IgD-negative memory B cell (primary cell): Measurements from ENCODE around the gene KIAA1328. TPM values are rescaled to one million over a fixed set of nuclear protein-coding genes. Genes with fewer than 3 reads are reported as not detected.

Source experiments
- H3K27ac Mint-ChIP-seq, 3 donors: one replicate each; pipeline ENCODE4 v1.8.0; 2020 to 2022; ENCODE audit warnings: mild to moderate bottlenecking in 3 of 3, mixed read lengths in 3 of 3, moderate library complexity in 1 of 3
- H3K27me3 Mint-ChIP-seq: one replicate; pipeline ENCODE4 v1.8.0; 2021; ENCODE audit warnings: mixed read lengths
- H3K36me3 Mint-ChIP-seq: one replicate; pipeline ENCODE4 v1.8.0; 2020; ENCODE audit warnings: mild to moderate bottlenecking, mixed read lengths
- H3K4me1 Mint-ChIP-seq, 3 donors: one replicate each; pipeline ENCODE4 v1.8.0; 2020 to 2022; ENCODE audit warnings: mixed read lengths in 3 of 3, mild to moderate bottlenecking in 1 of 3
- H3K4me3 Mint-ChIP-seq, 4 donors: one replicate each; pipeline ENCODE4 v1.8.0; 2020 to 2022; ENCODE audit warnings: mild to moderate bottlenecking in 4 of 4, mixed read lengths in 4 of 4, moderate library complexity in 3 of 4
- H3K9me3 Mint-ChIP-seq, 3 donors: one replicate each; pipeline ENCODE4 v1.8.0; 2020 to 2021; ENCODE audit warnings: mixed read lengths in 3 of 3, mild to moderate bottlenecking in 1 of 3
- polyA plus RNA-seq: library from polyadenylated mRNA; unstranded; fragments of 300-500 nt; fragmentation: Illumina TruSeq; gene quantifications from one replicate; pipeline ENCODE4 v1.2.3, GENCODE V29; 2021

Gene KIAA1328
- polyA plus RNA-seq, 1 donor from 2014 or later: 12.6 TPM

DNA sequence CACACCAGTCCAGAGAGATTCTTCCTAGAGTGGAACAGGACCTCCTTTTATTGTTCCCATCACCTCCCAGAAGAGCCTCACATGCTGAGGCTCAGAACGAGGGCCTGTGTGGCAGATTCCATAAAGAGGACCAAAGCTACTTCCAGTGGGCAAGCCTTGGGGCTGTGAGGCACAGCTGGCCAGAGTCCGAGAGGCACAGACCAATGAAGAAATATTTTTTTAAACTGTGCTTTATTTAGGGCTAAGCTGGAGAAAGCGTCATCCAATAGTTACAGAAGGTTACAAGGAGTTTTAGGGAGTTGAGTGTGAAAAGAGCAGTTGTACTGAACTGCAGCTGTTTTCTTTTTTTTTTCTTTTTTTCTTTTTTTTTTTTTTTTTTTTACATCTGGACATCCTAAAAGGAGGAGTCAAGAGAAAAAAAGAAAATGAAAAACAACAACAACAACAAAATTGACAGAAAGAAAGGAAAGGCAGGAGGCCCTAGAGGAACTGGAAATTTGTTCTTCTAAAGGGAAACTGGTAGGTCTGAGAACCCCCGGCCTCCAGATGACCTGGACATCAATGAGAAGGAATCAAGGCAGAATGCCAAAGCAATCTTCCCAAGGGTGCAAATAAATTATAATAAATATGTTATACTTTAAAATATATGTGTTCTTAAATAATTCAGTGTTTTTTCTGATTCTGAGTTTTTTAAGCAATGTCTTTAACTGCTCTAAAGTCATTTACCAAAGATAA, 414.1 kb downstream of the KIAA1328 start:
- H3K27ac Mint-ChIP-seq: no peak overlapping the region
- H3K27me3 Mint-ChIP-seq: peaks cover 19% of the 10 kb centered on the region
- H3K4me3 Mint-ChIP-seq: peak overlapping the region in 1 of 4 donors; percentile 25
- H3K36me3 Mint-ChIP-seq: peaks cover 2% of the 10 kb centered on the region
- H3K4me1 Mint-ChIP-seq: peaks cover 0 to 2% (median 1%) of the 10 kb centered on the region in 3 donors
- H3K9me3 Mint-ChIP-seq: no peaks in the 10 kb centered on the region

DNA sequence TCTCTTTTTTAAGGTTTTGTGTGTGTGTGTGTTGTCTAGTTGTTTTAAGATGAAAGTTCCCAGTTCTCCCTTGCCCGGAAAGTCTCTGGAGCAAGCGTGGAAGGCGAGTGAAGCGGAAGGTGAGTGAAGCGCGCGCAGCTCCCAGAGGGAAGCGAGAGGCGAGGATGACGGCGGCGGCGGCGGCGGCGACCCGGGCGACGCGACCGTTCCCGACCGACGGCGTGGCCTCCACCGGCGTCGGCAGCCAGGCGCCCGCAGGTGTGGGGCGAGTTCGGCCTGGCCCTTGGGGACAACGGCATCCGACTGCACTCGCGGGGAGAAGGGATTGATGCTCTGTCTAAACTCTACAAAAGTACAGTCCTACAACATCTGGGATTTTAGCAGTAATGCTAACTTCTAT, 414.8 kb downstream of the KIAA1328 start:
- Mint-ChIP-seq H3K9me3 (no peaks in the 10 kb centered on the region), H3K27me3 (peaks cover 19% of the 10 kb centered on the region), H3K4me3 (peak overlapping the region in 1 of 4 donors; percentile 73), H3K36me3 (peaks cover 2% of the 10 kb centered on the region), H3K27ac (no peak overlapping the region), H3K4me1 (peaks cover 0 to 2% (median 1%) of the 10 kb centered on the region in 3 donors)

DNA sequence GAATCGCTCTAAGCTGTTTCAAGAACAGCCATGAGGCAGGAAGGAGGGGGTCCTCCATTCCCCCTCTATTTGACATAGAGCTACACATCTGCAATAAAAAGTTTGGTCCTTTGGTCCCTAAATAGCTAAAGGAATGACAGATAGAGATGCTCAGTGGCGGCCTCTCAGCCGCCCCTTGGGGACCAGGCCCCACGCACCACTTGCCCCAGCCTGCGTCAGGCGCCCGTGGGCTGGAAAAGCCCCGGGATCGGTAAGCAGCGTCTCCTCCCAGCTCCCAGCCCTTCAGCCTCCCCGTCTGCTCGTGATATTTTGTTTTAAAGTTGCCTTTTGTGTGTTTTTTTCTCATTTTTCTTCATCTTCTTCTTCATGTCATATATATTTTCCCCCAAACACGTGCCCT, 415.7 kb downstream of the KIAA1328 start:
- peaks cover 17% of the 10 kb centered on the region for H3K27me3 Mint-ChIP-seq

DNA sequence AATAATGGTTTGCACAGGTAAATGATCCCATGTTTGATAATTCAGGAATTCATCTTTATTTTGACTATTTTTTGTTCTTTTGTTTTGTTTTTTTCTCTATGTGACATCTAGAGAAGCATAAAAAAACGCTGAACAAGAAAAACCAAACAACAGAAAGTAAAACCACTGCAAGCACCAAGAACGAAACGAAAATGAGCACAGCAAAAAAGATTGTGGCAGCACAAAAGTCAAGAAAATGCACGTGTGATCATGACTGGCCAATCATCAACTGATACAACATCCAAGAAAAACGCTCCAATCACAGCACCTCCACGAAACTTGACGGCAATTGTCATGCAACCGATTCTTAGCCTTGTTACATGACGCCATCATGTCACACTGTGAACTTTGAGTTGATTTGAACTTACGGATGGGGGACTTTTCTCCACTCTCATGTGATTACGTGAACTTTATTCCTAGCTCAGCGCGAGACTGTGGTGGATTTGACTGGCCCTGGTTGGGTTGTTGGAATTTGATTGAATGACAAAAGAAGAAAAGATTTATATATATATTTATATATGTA, 417.9 kb downstream of the KIAA1328 start:
- Mint-ChIP-seq H3K4me3 (no peak overlapping the region), H3K27me3 (peaks cover 20% of the 10 kb centered on the region), H3K36me3 (peaks cover 4% of the 10 kb centered on the region), H3K27ac (no peak overlapping the region), H3K9me3 (peaks cover 0 to 2% (median 0%) of the 10 kb centered on the region in 3 donors), H3K4me1 (peaks cover 0 to 2% (median 1%) of the 10 kb centered on the region in 3 donors)

More for the DNA sequence above, 415.7 kb downstream of the KIAA1328 start:
- Mint-ChIP-seq H3K27ac (no peak overlapping the region), H3K4me1 (peaks cover 0 to 2% (median 1%) of the 10 kb centered on the region in 3 donors), H3K4me3 (peak overlapping the region in 1 of 4 donors; percentile 6), H3K9me3 (no peaks in the 10 kb centered on the region), H3K36me3 (peaks cover 4% of the 10 kb centered on the region)

DNA sequence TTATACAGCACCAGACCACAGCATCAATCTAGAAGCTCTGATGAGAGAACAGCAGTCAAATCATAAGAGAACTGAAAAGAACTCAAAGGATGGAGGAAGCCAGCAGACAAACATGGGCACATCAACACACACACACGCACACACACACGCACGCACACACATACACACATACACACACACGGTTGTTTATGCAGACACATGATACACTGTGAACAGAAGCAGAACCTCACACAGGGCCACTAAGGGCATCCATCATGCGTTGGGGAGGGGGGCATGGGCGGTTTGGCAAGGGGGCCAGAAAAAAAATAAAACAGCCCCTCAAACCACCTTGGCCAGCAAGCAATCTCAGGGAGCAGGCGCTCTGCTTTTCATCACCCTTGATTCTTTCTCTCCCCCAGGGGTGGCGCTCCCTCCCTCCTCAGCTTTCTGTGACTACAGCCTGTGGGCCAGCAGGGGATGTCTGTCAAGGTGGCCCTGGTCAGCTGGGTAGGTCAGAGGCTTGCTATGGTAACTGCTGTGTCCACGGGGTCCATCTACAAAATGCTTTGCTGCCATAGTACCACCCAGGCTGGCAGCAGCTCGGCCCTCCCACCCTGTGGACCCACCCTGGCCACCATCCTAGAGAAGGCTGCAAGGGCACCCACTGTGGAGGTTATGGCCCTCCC, 418.7 kb downstream of the KIAA1328 start:
- Mint-ChIP-seq H3K36me3 (peaks cover 4% of the 10 kb centered on the region), H3K27ac (no peak overlapping the region), H3K9me3 (peaks cover 0 to 2% (median 0%) of the 10 kb centered on the region in 3 donors), H3K27me3 (peaks cover 26% of the 10 kb centered on the region), H3K4me1 (peaks cover 0 to 2% (median 1%) of the 10 kb centered on the region in 3 donors), H3K4me3 (no peak overlapping the region)

DNA sequence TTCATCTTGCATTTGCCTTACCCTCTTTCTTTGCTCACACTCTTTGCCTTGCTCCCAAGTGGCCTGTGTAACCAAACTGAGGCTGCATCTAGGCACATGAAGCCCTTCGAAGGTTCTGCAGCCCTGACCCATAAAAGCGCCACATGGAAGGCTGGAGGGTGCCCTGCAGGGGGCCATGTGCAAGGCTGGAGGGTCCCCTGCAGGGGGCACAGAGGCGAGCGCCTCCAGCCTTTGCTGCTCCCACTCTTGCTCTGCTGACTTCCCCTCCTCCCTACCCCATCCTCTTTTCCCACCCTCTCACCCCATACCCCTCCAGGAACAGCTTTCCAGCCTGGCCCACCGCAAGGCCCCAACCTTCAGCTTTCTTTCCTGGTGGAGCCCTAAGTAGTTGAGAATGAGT, 419.4 kb downstream of the KIAA1328 start:
- no peak overlapping the region for H3K4me3 Mint-ChIP-seq
- H3K36me3 Mint-ChIP-seq: peaks cover 4% of the 10 kb centered on the region
- peaks cover 29% of the 10 kb centered on the region for H3K27me3 Mint-ChIP-seq
- H3K27ac Mint-ChIP-seq: no peak overlapping the region
- peaks cover 0 to 2% (median 0%) of the 10 kb centered on the region in 3 donors for H3K9me3 Mint-ChIP-seq
- peaks cover 0 to 2% (median 1%) of the 10 kb centered on the region in 3 donors for H3K4me1 Mint-ChIP-seq

DNA sequence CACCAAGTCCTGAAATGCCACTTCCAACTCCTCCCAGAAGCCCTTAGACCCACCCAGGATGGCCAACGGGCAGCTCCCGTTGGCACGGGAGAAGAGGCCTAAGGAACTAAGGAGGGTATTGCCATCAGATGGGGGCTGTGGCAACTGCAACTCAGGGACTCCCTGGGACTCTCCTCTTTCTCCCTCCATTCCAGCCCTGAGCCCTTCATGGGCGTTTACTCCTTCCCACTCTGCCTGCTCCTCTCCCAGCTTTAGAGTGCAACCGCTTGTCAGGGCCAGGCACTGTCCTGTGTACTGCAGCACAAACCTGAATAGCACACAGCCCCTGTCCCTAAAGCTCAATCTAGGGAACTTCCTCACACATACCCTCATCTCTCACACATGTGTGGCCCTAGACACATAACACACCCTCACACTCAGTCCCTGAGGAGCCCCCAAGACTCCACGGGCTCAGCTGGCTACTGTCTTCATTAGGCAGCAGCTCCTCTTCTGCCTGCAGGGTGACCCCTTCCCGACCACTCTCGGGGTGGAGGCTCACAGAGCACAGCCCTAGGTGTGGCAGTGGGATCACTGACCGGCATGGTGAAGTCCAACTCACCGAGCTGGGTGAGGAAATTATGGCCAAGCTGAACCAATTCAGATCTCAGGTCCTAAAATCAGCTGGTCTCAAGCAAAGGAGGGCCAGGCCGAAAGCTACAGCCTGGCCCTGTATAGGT, 420.4 kb downstream of the KIAA1328 start:
- no peak overlapping the region for H3K27ac Mint-ChIP-seq
- H3K9me3 Mint-ChIP-seq: peaks cover 0 to 2% (median 0%) of the 10 kb centered on the region in 3 donors
- peaks cover 26% of the 10 kb centered on the region for H3K27me3 Mint-ChIP-seq
- peaks cover 4% of the 10 kb centered on the region for H3K36me3 Mint-ChIP-seq
- peaks cover 0 to 4% (median 0%) of the 10 kb centered on the region in 3 donors for H3K4me1 Mint-ChIP-seq
- H3K4me3 Mint-ChIP-seq: no peak overlapping the region

DNA sequence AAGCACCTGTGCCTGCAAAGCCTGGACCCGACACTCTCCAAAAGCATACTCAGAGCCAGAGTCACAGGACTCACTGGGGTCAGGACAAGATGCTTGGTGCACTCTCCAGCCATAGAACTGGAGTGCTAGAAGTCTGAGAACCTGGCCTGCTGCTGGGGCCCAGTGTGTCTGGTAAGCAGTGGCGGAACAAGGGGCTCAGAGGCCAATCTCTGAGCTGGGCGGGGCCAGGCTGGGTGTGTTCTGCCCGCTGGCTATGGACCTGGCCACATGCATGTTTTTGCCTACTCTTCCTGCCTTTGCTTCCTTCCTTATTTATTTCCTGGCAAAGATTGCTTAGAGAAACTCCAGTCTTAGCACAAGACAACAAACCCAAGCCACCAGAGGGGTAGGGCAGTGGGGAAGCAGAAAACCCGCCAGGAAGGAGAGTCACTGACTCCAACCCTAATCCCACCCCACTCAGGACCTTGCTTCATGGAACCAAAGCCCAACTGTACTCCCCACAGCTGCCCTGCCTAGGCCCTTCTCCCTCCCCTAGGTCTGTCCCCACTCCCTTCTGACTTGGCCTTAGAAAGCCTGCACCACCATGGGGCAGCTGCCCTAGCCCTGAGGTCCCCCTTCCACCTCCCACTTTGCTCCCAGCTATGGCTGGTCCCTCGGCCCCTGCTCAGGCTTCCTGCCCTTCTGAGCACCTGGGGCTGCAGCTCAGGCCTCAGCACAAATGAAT, 421.1 kb downstream of the KIAA1328 start:
- Mint-ChIP-seq H3K9me3 (peaks cover 0 to 2% (median 0%) of the 10 kb centered on the region in 3 donors), H3K36me3 (peaks cover 2% of the 10 kb centered on the region), H3K4me3 (no peak overlapping the region), H3K27me3 (peaks cover 28% of the 10 kb centered on the region), H3K27ac (peak overlapping the region in 1 of 3 donors; percentile 48), H3K4me1 (peaks cover 0 to 6% (median 4%) of the 10 kb centered on the region in 3 donors)

DNA sequence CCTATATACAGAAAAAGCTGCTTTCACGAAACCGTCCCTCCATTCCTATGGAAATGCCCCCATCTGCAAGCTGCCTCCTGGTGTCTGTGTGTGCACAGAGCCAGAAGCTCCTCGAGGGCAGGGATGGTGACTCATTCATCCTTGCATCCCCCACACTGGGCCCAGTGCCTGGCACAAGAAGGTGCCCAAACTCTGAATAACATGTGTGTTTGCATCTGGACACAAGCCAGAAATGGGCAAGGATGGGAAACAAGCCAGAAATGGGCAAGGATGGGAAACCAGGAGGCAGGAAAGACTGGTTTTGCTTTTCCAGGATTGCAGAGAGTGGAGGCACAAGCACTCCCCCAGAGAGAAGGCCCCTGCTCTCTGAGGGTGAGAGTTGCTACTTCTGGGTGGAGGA, 422.8 kb downstream of the KIAA1328 start:
- Mint-ChIP-seq H3K27me3 (peaks cover 28% of the 10 kb centered on the region), H3K9me3 (peaks cover 0 to 2% (median 0%) of the 10 kb centered on the region in 3 donors), H3K4me1 (peaks cover 0 to 7% (median 7%) of the 10 kb centered on the region in 3 donors), H3K36me3 (peaks cover 2% of the 10 kb centered on the region), H3K27ac (no peak overlapping the region), H3K4me3 (peak overlapping the region in 1 of 4 donors; percentile 73)

DNA sequence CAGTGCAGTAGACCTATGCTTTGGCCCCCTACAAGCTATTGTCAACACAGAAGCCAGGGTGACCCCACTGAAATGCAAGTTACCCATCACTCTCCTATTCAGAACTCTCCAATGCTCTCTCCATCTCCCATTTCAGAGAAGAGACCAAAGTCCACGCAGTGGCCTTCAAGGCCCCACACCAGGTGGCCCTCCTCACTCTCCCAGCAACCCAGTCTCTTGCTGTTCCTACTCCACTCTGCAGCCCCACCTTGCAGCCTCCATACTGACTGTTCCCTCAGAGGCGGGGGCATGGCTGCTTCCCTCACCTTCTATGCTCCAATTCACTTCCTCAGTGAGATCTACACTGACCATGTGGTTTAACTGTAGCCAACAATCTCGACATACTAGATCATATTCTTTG, 423.4 kb downstream of the KIAA1328 start:
- H3K27ac Mint-ChIP-seq: no peak overlapping the region
- H3K4me3 Mint-ChIP-seq: peak overlapping the region in 3 of 4 donors; percentile 32 to 74 (median 37)
- H3K9me3 Mint-ChIP-seq: peaks cover 0 to 2% (median 0%) of the 10 kb centered on the region in 3 donors
- H3K27me3 Mint-ChIP-seq: peaks cover 32% of the 10 kb centered on the region
- H3K4me1 Mint-ChIP-seq: peaks cover 0 to 7% (median 7%) of the 10 kb centered on the region in 3 donors
- peaks cover 2% of the 10 kb centered on the region for H3K36me3 Mint-ChIP-seq

DNA sequence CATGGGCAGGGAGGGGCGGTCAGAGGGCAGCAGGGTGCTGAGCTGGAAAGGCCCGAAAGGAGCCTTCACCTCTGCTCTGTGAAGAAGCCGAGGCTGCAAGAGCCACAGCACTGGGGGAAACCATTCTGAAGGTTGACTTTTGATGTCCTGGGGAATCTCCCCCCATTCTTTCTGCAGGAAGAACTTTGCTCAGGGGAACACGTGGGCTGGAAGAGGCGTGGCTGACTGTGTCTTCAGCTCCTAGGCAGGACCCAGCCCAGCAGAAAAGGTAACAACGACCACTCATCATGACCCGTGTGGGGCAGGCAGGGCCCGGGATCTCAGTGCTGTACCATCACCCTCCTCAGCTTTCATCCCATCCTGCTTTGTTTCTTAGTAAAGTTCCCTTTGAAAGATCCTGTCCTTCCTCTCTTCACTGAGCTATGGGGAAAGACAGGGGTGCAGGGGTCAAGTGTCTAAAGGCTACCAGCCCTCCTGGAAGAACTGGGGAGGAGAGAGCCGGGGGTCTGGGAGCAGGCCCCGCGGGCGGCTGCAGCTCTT, 424.0 kb downstream of the KIAA1328 start:
- Mint-ChIP-seq H3K4me1 (peaks cover 0 to 7% (median 7%) of the 10 kb centered on the region in 3 donors), H3K27ac (no peak overlapping the region), H3K36me3 (peaks cover 2% of the 10 kb centered on the region), H3K9me3 (peaks cover 0 to 2% (median 0%) of the 10 kb centered on the region in 3 donors), H3K27me3 (peaks cover 32% of the 10 kb centered on the region), H3K4me3 (peak overlapping the region in 3 of 4 donors; percentile 32 to 78 (median 74))

DNA sequence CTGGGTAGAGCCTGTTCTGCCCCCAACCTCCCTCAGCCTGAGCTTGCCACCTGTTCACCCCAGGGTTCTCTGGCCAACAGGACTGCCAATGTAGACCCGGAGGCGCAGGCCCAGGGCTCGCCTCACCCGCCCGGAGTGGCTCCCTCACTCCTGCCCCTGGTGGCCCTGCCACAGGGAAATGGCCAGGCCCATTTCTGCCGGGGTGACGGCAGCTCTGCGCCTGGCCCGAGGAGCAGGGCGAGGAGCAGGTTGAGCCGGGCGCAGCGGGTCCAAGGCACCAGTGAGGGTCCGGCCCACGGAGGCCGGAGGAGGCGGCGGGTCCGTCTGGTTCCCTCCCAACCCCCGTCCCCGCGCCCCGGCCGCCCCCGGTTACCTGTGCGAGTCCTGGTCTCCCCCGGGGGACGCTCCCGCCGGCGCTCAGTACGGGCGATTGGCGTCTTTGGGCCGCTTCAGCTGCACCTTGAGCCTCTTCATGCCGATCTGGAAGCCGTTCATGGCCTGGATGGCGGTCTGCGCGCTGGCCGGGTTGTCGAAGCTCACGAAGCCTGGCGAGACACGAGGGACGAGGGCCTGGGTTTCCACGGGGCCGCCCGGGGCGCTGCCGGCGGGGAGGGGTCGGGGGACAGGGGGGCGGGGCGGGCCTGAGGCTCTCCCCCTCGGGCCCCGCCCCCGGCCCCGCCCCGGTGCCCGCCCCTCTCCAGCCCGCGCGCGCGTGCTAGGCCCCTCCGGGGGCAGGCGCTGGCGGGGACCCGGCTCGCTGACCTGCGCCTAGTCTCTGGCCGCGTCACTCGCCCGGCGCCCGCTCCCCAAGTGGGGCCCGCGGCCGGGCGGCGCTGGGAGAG, 424.7 kb downstream of the KIAA1328 start:
- peaks cover 0 to 7% (median 7%) of the 10 kb centered on the region in 3 donors for H3K4me1 Mint-ChIP-seq
- peaks cover 0 to 2% (median 0%) of the 10 kb centered on the region in 3 donors for H3K9me3 Mint-ChIP-seq
- peaks cover 2% of the 10 kb centered on the region for H3K36me3 Mint-ChIP-seq
- no peak overlapping the region for H3K27ac Mint-ChIP-seq
- peaks cover 34% of the 10 kb centered on the region for H3K27me3 Mint-ChIP-seq
- peak overlapping the region in 2 of 4 donors; percentile 53 to 63 for H3K4me3 Mint-ChIP-seq

DNA sequence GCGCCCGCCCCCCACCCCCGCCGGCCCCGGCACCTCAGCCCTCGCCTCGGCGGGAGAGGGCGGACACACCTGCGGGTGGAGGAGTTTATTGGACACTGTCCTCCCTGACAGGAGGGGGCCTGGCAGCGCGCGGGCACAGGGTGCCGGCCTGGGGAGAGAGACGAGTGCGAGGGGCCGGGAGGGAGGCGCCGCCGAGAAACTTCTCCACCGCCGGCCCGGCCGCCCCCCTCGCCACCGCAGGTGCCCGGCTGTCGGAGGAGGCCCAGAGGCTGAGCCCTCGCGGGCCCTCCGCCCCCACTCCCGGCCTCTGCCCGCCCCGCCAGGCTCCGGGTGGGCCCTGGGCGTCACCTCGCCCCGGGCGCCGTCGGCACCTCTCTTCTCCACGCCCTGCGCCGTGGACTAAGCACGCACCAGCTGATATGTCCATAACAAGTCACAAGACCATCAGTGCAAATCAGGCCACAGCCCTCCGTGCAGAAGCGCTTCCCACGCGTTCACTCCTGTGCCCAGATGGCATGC, 425.4 kb downstream of the KIAA1328 start:
- peak overlapping the region; percentile 42 to 81 (median 70) for H3K4me3 Mint-ChIP-seq
- peaks cover under 1% of the 10 kb centered on the region for H3K36me3 Mint-ChIP-seq
- peaks cover 0 to 7% (median 7%) of the 10 kb centered on the region in 3 donors for H3K4me1 Mint-ChIP-seq
- H3K27ac Mint-ChIP-seq: no peak overlapping the region
- peaks cover 0 to 2% (median 0%) of the 10 kb centered on the region in 3 donors for H3K9me3 Mint-ChIP-seq
- H3K27me3 Mint-ChIP-seq: peaks cover 34% of the 10 kb centered on the region
